Cerebellar cortex (tissue), 1 donor: ENCODE data around the gene PTGIS.
A peak's percentile ranks its signal among the peaks of the same experiment; 100 is the strongest.
"Not testable (repeated sequence)": the region's sequence is repeated elsewhere in the genome, so short reads cannot be mapped to it uniquely, and the experiment has no call there.

ENCODE experiments used
- DNase-seq: peaks from one replicate; pipeline ENCODE4 v3.0.0-alpha.2; 2015; ENCODE audit warnings: low spot score

Gene PTGIS

DNA sequence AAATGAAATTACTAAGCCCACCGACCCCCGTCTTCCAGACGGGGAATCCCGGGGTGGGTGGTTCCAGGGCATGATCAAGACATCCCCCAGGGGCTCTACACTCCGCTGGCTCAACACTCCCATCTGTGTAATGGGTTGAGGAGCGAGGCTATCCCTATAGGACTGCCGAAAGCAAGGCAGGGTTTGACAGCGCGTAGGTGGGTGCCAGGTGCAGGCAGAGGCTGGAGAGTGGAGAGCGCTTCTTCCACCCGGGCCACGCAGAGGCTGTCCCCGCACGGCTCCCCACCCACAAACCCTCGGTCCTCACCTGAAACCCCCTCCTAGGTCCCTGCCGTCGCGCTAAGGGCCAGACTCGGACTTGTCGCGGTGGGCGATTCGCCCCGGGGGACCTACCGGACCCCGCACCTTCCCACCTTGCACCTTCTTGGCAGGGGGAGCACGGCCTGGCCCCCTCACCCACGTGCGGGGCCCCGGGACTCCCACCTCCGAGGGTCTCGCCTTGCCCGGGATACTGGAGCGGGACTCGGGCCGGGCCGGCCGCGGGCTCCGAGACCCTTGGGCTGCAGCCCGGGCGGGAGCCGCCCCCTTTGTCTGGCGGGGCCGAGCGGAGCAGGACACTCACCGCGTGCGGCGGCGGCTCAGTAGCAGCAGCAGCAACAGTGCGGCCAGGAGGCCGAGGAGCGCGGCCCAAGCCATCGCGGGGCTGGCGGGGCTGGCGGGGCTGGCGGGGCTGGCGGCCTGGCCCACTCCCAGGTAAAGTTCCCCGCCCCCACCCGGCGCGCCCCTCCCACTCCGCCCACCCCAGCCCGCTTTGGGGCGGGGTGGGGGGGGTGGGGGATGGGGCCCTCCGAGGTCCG, at the start of gene PTGIS:
Gene PTGIS, minus strand, starts transcription at position 717 of the 857 bp plus-strand sequence. Its CDS starts 21 bp downstream, at position 696.
- DNase-seq = no peak

GRCh38 chr20:49617394-49617793, 49.5 kb upstream of the PTGIS start:
- DNase-seq = not testable (repeated sequence)

DNA sequence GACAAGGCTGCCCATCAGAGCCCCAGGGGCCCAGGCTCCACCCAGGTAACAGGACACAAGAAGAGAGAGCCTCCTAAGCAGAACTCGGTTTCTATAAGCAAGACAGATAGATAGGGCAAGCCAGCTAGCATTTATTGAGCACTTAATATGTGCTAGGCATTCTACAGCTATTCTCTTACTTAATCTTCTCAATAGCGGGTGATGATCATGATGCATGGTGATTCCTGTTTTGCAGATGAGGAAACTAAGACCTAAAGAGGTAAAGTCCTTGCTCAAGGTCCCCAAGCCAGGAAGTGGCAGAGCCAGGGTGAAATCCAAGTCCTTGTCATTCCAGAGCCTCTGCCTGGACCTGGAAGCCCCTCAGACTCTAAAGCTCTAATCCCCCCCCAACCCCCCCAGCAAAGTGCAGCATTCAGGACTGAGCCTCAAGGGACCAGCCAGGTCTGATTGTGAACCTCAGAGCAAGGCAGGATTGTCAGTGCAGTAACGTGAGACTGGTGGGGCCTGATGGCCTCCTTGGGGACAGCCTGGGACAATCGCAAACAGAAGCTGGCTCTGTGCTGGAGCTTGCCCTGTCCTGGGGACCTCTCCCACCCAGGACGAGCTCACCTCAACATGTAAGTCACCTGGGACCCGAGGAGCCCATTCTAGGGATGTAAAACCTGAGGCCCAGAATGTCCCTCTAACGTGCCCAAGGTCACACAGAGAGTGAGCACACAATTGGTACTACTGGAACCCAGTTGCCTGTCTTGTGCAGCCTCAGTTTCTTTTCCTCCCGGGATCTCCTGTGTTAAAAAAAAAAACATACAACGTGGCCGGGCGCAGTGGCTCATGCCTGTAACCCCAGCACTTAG, 48.4 kb upstream of the PTGIS start:
- DNase-seq = no peak

- DNase-seq = no peak
Observed at GRCh38 chr20:49615401-49616153, 47.6 kb upstream of the PTGIS start.

GRCh38 chr20:49615051-49615400, 47.1 kb upstream of the PTGIS start:
- DNase-seq = not testable (repeated sequence)

- no peak for DNase-seq
Observed at GRCh38 chr20:49614338-49615050, 46.6 kb upstream of the PTGIS start.

DNA sequence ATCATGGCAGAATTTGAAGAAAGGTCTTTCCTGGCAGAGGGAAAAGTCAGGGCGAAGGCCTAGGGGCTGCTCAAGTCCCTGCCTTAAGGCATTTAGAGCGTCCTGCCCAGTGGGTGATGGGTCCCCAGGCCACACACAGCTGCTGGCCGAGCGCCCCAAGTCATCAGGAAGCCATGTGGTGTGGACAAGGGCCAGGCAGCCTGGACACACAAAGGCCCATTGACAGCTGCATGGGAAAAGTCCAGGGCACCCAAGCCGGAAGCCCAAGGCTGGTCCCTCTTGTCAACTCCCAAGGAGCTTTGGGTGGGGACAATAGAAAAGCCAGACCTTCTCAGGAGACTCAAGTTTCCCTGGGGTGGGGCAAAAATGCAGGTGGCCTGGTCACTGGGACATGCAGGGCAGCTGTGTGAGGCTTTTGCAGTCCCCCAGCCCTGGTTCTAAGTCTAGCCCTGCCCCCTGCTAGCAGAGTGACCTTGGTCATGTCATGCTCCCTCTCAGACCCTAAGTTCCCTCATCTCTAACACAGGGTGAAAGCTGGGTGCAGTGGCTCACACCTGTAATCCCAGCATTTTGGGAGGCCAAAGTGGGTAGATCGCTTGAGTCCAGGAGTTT, 44.3 kb upstream of the PTGIS start:
- no peak for DNase-seq

GRCh38 chr20:49611539-49612126, 43.7 kb upstream of the PTGIS start:
- not testable (repeated sequence) for DNase-seq

GRCh38 chr20:49610691-49611538, 43.0 kb upstream of the PTGIS start:
- peak; percentile 69 for DNase-seq

DNA sequence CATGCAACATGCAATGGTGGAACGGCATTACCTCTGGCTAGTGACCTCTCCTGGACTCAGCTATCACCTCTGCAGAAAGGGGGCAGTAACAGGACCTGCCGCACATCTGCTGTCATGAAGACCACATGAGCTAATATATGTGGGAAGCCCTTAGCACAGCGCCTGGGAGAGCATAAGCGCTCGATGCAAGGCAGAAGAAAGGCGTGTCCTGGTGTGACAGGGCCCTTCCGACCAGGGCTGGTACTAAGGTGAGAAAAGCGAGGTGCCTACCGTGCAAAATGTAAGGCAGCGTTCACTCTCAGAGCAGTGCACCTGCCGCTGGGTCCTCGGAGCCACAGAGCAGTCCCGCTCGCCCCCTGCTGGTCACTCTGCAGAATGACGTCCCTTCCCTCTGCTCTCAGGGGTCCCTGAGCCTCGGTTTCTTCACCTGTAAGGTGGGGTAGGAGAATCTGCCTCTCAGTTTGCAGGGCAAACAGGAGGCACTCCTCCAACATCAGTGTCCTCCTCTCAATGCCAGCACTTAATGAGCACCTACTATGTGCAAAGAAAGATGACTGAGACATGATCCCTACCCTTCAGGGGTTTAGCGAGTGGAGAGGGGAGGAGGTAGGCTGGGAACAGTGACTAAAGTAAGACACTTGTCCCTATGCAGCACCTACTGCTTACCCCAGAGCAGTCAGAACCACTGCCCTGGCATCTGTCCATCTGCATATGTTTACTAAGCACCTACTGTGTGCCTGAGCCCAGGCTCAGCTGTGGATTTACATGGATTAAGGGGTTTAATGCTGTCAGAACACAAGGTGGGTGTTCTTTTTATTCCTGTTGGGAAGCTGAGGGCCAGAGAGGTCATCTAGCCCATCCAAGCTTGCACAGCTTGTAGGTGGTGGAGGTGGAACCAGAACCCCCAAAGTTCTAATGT, 41.1 kb upstream of the PTGIS start:
- peak; percentile 76 for DNase-seq

- no peak for DNase-seq
Observed at GRCh38 chr20:49607568-49607967, 39.6 kb upstream of the PTGIS start.

GRCh38 chr20:49603209-49603627, 35.3 kb upstream of the PTGIS start:
- peak; percentile 85 for DNase-seq

GRCh38 chr20:49602345-49603208, 34.6 kb upstream of the PTGIS start:
- DNase-seq = peak; percentile 12

DNA sequence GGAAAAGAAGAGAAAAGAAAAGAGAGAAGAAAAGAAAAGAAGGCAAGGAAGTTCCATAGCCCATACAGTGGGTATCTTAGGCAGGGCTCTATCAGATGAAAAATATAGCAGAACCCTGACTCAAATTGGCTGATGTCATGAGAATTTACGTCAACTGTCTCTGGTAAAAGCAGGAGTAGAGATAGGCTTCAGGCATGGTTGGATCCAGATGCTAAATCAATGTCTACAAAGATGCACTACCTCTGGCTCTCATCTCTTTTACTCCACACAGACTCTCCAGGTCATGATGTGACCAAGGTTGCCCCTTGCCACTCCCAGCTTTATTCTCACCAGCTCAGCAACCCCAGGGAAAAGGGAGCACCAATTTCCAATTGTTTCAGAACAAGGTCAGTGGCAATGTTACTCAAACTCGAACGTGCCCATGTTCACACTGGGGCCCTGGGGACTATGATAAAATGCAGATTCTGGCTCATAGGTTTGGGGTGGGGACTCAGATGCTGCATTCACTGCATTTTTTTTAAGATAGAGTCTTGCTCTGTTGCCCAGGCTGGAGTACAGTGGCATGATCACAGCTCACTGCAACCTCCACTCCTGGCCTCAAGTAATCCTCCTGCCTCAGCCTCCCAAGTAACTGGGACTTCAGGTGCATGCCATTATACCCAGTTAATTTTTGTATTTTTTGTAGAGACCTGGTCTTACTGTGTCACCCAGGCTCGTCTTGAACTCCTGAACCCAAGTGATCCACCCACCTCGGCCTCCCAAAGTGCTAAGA, 33.4 kb upstream of the PTGIS start:
- DNase-seq = no peak

DNA sequence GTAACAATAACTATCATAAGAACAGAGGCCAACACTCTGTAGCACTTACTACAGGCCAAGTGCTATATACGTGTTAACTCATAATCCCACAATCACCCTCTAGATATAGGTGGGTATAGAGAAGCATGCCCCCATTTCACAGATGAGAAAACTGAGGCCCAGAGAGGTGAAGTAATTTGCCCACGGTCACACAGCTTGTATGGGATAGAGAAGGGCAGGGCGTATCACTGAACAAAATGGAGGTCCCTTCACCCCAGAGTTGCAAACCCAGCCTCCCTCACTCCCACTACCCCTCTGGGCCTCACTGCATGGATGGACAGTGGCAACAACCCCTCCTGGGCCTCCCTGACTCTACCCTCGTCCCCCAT, 31.8 kb upstream of the PTGIS start:
- DNase-seq = no peak

GRCh38 chr20:49597825-49598395, 30.0 kb upstream of the PTGIS start:
- DNase-seq = no peak
